NCI-H2029 (cell line): ENCODE data around the gene TNNC1.

ENCODE experiments used
- DNase-seq: peaks from one replicate; lab custom pipeline; 2025; lab: John Stamatoyannopoulos, UW

Gene TNNC1

GRCh38 chr3:52443791-52444687, 9.8 kb downstream of the TNNC1 start:
- DNase-seq, result no peak

- no peak for DNase-seq
Measured at GRCh38 chr3:52443268-52443610, 10.6 kb downstream of the TNNC1 start.

GRCh38 chr3:52442409-52443267, 11.2 kb downstream of the TNNC1 start:
- no peak for DNase-seq

GRCh38 chr3:52441772-52442332, 12.0 kb downstream of the TNNC1 start:
- no peak for DNase-seq

GRCh38 chr3:52441091-52441771, 12.6 kb downstream of the TNNC1 start:
- no peak for DNase-seq

GRCh38 chr3:52440671-52441070, 13.2 kb downstream of the TNNC1 start:
- no peak for DNase-seq

- DNase-seq, result no peak
Measured at GRCh38 chr3:52440249-52440551, 13.6 kb downstream of the TNNC1 start.

- DNase-seq, result no peak
Measured at GRCh38 chr3:52439426-52440248, 14.2 kb downstream of the TNNC1 start.

GRCh38 chr3:52438579-52439425, 15.0 kb downstream of the TNNC1 start:
- DNase-seq, result no peak

GRCh38 chr3:52438104-52438376, 15.8 kb downstream of the TNNC1 start:
- no peak for DNase-seq

- peak; percentile 23 for DNase-seq
Measured at GRCh38 chr3:52437326-52438103, 16.3 kb downstream of the TNNC1 start.

GRCh38 chr3:52436500-52437149, 17.2 kb downstream of the TNNC1 start:
- no peak for DNase-seq

- no peak for DNase-seq
Measured at GRCh38 chr3:52435246-52436101, 18.4 kb downstream of the TNNC1 start.

- no peak for DNase-seq
Measured at GRCh38 chr3:52434491-52435115, 19.2 kb downstream of the TNNC1 start.

GRCh38 chr3:52433996-52434479, 19.8 kb downstream of the TNNC1 start:
- DNase-seq, result no peak

- DNase-seq, result no peak
Measured at GRCh38 chr3:52433328-52433995, 20.4 kb downstream of the TNNC1 start.

GRCh38 chr3:52432691-52433141, 21.1 kb downstream of the TNNC1 start:
- no peak for DNase-seq
